Measurements from ENCODE around the gene PRDM11.

DNA sequence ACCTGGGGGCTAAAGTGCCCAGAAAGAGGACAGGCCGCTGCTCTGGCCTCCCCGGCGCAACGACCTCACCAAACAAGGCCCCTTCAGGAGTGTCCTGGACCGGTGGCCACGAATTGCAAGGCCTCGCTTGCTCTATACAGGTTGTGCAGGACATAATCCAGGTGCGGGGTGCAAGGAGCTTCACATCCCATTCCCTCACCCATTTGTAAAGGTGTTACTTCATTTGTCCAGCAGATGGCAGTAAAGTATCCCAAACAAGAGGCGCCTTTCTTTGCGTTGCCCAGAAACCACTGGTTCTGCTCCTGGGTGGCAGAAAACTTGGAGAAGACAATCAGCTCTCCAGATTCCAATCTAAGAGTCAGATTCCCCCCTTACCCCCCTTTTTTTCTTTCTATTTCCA is 35.9 kb upstream of the PRDM11 start:
- TF ChIP-seq, protein P1, sequence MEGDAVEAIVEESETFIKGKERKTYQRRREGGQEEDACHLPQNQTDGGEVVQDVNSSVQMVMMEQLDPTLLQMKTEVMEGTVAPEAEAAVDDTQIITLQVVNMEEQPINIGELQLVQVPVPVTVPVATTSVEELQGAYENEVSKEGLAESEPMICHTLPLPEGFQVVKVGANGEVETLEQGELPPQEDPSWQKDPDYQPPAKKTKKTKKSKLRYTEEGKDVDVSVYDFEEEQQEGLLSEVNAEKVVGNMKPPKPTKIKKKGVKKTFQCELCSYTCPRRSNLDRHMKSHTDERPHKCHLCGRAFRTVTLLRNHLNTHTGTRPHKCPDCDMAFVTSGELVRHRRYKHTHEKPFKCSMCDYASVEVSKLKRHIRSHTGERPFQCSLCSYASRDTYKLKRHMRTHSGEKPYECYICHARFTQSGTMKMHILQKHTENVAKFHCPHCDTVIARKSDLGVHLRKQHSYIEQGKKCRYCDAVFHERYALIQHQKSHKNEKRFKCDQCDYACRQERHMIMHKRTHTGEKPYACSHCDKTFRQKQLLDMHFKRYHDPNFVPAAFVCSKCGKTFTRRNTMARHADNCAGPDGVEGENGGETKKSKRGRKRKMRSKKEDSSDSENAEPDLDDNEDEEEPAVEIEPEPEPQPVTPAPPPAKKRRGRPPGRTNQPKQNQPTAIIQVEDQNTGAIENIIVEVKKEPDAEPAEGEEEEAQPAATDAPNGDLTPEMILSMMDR (IDR thresholded peaks at IDR 0.05 in 8 of 11, conservative IDR thresholded peaks at IDR 0.05 in 3 of 11) = peak; percentile 36 to 88 (median 80)
- TF ChIP-seq POLR2AphosphoS5 (IDR thresholded peaks at IDR 0.05) (no peak), POLR2A (IDR thresholded peaks at IDR 0.05) (no peak)

Data from spleen (tissue), 7 donors.